ENCODE data around the gene UTP15.

UTP15 gene

DNA sequence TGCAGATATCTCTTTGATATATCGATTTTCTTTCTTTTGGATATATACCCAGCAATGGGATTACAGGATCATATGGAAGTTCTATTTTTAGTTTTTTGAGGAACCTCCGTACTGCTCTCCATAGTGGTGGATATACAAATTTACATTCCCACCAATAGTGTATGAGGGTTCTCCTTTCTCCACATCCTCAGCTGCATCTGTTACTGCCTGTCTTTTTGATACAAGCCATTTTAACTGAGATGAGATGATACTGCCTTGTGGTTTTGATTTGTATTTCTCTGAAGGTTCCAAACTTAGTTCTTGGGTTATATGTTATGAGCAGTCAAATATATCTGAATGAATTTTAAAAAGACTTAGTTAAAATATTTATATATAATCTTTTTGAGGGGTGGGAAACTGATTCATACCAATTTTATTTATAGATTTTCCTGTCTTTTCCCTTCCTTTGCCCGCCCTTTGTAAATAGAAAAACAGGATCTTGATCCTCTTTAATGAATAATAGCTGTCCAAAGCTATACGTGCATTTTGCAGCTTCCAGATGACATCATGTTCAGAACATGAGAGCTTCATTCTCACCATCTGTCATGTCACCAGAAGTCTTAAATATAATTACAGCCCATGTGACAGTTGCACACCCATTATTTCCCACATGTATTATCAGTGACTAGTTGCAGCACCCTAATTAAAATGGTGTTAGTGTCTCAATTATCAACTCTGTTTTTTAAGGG, 54.2 kb downstream of the UTP15 start:
- no peaks in the 10 kb centered on the region for H3K36me3 ChIP-seq
- TF ChIP-seq, protein P1, sequence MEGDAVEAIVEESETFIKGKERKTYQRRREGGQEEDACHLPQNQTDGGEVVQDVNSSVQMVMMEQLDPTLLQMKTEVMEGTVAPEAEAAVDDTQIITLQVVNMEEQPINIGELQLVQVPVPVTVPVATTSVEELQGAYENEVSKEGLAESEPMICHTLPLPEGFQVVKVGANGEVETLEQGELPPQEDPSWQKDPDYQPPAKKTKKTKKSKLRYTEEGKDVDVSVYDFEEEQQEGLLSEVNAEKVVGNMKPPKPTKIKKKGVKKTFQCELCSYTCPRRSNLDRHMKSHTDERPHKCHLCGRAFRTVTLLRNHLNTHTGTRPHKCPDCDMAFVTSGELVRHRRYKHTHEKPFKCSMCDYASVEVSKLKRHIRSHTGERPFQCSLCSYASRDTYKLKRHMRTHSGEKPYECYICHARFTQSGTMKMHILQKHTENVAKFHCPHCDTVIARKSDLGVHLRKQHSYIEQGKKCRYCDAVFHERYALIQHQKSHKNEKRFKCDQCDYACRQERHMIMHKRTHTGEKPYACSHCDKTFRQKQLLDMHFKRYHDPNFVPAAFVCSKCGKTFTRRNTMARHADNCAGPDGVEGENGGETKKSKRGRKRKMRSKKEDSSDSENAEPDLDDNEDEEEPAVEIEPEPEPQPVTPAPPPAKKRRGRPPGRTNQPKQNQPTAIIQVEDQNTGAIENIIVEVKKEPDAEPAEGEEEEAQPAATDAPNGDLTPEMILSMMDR (IDR thresholded peaks at IDR 0.05; ENCODE audit: low read depth, low read length) = no peak
- H3K27ac ChIP-seq = peak overlapping the region; percentile 6
- no peaks in the 10 kb centered on the region for H3K27me3 ChIP-seq (ENCODE audit: insufficient read depth, low read depth, severe bottlenecking)
- no peak for DNase-seq
- H3K9me3 ChIP-seq (ENCODE audit: severe bottlenecking) = no peaks in the 10 kb centered on the region
- H3K4me3 ChIP-seq (ENCODE audit: low read depth, low read length) = no peak overlapping the region

DNA sequence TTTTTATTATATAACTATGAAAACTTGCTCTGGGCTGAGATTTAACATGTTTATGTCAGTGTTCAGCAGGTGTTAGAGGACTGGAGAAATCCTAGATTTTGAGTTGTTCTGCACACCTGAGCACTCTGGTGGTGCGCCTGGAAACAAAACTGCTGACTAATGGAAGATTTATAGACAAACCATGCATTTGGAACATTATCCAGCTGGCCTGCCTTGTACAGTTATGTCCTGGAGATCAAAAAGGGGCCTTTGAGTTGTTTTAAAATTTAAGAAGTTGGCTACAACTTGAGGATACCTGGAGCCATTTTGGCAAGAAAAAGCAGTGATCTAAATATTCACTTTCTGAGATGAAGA, 54.8 kb downstream of the UTP15 start:
- H3K36me3 ChIP-seq = no peaks in the 10 kb centered on the region
- no peak for DNase-seq
- TF ChIP-seq, protein P1 (IDR thresholded peaks at IDR 0.05; ENCODE audit: low read depth, low read length) = no peak
- H3K27me3 ChIP-seq (ENCODE audit: insufficient read depth, low read depth, severe bottlenecking) = no peaks in the 10 kb centered on the region
- H3K27ac ChIP-seq = peak overlapping the region; percentile 6; the same call in 1 of the 2 replicates
- no peaks in the 10 kb centered on the region for H3K9me3 ChIP-seq (ENCODE audit: severe bottlenecking)
- H3K4me3 ChIP-seq (ENCODE audit: low read depth, low read length) = no peak overlapping the region

DNA sequence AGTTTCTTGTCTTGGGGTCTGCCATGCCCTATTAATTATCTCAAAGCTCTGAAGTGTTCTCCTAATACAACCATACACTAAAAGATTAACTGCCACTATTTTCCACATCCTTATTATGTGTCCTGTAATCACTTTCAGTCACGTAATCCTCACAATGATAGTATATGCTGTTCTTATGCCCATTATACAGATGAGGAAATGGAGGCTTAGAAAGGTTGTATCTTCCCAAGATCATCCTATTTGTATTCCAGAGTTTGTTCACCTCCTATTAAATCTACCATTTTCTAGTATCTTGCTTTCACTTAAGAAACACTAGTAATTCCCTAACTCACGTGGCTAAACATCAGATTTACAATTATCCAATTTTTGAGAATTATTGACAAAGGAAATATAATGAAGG, 57.5 kb downstream of the UTP15 start:
- Histone ChIP-seq H3K4me3 (ENCODE audit: low read depth, low read length) (no peak overlapping the region), H3K27me3 (ENCODE audit: insufficient read depth, low read depth, severe bottlenecking) (no peaks in the 10 kb centered on the region), H3K36me3 (no peaks in the 10 kb centered on the region), H3K9me3 (ENCODE audit: severe bottlenecking) (no peaks in the 10 kb centered on the region), H3K27ac (no peak overlapping the region)
- TF ChIP-seq, protein P1 (IDR thresholded peaks at IDR 0.05; ENCODE audit: low read depth, low read length) = no peak
- no peak for DNase-seq

DNA sequence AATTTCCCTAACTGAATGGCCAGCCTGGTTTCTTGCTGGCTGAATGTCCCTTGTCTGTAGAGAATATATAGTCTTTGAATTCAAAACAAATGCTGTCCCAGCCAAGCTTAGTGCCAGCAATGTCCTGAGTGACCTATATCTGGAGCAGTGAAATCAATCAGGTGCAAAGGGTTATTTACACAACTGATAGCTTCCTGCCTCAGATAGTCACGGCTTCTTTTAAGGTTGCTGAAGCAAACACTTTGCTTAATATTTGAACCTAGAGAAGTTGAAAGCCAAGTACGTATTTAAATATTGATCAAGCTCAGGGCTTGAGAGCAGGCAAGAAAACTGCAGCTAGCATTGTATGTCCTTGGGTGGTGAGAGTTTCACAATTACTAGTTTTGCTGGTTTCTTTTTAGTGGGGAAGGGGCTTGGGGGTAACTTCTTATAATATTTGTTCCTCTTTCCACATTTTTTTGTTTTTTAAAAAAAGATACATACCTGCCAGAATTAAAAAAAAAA, 58.4 kb downstream of the UTP15 start:
- TF ChIP-seq, protein P1 (IDR thresholded peaks at IDR 0.05; ENCODE audit: low read depth, low read length) = no peak
- DNase-seq = no peak
- no peaks in the 10 kb centered on the region for H3K9me3 ChIP-seq (ENCODE audit: severe bottlenecking)
- H3K27ac ChIP-seq = no peak overlapping the region
- no peak overlapping the region for H3K4me3 ChIP-seq (ENCODE audit: low read depth, low read length)
- no peaks in the 10 kb centered on the region for H3K36me3 ChIP-seq
- no peaks in the 10 kb centered on the region for H3K27me3 ChIP-seq (ENCODE audit: insufficient read depth, low read depth, severe bottlenecking)

DNA sequence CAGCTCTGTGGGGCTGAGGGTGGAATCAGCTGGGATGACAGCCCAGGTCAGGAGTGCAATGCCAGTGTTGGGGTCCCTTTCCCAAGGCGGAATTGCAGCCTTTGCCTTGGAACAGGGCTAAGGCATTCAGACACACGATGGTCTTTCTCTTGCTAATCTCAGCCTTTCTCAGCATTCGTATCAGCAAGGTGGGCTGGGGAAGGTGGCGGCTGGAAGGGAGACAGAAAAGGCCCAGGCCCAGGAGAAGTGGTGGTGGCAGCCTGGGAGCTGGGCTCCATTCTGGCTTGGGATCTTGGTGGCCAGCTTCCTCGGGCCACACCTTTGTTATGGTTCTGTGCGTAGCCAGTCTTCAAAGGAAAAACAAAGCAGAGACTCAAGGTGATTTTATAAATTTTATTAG, 59.3 kb downstream of the UTP15 start:
- no peak overlapping the region for H3K4me3 ChIP-seq (ENCODE audit: low read depth, low read length)
- no peak for DNase-seq
- H3K27ac ChIP-seq = no peak overlapping the region
- H3K27me3 ChIP-seq (ENCODE audit: insufficient read depth, low read depth, severe bottlenecking) = no peaks in the 10 kb centered on the region
- TF ChIP-seq, protein P1 (IDR thresholded peaks at IDR 0.05; ENCODE audit: low read depth, low read length) = no peak
- no peaks in the 10 kb centered on the region for H3K36me3 ChIP-seq
- no peaks in the 10 kb centered on the region for H3K9me3 ChIP-seq (ENCODE audit: severe bottlenecking)

All from WERI-Rb-1 (cell line).